ENCODE data around the gene TUBGCP5.
"Not testable (repeated sequence)": the region's sequence is repeated elsewhere in the genome, so short reads cannot be mapped to it uniquely, and the experiment has no call there.

Gene TUBGCP5

DNA sequence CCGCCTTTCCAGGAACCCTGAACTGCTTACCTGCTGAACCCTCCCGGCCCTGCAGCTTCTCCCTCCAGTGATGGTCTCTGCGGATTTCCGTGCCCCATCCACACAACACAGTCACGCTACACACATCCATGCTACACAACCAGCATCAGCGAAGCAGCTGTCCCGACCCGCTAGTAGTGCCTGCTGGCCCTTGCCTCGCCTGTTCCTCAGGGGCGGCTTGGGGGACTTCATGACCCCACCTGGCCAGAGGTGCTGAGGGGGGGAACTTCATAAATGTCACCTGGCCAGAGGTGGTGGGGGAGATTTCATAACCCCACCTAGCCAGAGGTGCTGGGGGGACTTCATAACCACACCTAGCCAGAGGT, 530 bp upstream of the TUBGCP5 start:
- DNase-seq: no peak

DNA sequence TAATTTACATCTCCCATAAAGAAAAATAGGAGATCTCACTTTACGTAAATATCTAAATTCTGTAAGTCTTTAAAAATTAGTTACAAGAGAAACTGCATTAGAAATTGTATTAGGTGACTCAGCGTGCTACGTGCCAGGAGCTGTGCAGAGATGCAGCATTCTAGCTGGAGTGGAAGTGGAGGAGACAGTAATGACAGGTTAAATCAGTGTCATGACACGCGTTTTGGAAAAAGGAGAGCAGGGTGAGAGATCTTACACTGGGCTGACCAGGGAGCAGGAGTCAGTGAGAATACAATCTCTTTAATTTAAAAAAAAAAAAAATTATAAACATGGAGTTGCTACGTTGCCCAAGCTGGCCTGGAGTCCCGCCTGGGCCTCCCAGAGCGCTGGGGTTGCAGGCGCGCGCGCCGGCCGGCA, 635 bp downstream of the TUBGCP5 start:
- no peak for DNase-seq

DNA sequence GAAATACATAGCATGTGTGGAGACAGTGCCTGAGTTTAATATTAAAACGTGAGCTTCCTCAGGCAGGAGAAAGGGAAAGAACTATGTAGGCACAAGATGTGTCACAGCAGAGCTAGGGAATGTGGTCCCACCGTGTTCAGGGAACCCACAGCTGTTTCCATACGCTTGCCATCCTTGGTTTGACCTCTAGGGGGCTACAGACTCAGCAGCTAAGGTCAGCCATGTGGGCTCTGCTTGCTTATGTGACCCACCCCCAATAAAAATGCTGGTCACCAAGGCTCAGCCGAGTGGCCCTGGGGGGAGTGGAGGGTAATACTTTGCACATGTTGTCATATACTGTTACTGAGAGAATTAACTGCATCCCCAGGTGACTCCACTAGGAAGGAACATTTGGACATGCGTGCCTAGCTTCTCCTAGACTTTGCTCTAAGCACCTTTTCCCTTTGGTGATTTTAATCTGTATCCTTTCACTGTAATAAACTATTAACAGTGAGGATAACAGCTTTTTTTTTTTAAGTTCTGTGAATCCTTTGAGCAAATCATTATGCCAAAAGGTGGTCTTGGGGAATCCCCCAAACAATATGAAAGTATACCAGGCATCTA, 3.3 kb downstream of the TUBGCP5 start:
- peak; percentile 39 for DNase-seq

DNA sequence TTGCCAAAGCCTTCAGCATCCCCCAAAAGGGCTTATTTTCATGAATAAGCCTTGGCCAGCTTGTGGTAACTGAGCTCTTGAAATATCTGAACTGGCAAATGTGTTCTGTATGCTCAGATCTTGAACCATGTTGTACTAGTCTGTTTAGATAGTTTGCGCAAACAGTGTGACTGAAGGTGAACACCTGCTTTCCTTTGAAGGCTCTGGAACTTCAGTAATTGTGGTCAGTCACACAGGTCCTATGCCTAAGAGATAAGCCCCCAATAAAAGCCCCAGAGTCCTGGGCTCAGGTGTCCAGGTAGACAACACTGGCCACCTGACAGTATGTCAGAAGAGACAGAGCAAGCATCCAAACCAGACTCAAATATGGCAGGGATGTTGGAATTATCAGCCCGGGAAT, 5.4 kb downstream of the TUBGCP5 start:
- DNase-seq: no peak

DNA sequence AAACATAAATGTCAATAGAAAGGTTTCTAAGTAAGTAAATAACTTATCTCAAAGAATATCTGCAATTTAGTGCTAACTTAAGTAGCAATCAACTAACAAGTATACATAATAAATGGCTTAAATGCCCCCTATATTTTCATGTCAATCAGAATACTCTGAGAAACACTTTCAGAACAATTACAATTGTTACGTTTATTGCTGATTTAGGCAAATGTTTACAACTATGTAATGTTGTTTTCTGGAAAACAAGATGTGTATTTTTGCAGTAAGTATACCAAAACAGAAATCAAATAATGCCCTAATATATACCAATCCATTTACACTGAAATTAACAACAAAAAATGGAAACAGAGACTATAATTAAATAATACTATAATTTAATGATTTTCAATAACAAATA, 13.2 kb downstream of the TUBGCP5 start:
- no peak for DNase-seq

DNA sequence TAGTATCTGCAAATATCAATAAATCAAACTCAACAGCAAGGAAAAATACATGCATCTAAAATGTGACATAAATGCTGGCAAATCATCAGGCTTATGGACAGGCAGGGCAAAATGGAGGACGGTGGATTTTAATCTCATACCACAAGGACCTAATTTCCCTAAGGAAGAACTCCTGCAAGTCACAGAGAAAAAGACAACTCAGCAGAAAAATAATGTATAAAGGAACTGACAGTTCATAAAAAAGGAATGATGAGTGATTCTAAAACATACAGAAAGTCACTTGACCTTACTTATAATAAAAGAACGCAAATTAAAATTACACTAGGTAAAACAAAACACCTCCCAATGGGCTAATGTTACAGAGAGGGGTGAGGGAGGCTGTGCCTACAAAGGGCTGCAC, 17.2 kb downstream of the TUBGCP5 start:
- DNase-seq: no peak

DNA sequence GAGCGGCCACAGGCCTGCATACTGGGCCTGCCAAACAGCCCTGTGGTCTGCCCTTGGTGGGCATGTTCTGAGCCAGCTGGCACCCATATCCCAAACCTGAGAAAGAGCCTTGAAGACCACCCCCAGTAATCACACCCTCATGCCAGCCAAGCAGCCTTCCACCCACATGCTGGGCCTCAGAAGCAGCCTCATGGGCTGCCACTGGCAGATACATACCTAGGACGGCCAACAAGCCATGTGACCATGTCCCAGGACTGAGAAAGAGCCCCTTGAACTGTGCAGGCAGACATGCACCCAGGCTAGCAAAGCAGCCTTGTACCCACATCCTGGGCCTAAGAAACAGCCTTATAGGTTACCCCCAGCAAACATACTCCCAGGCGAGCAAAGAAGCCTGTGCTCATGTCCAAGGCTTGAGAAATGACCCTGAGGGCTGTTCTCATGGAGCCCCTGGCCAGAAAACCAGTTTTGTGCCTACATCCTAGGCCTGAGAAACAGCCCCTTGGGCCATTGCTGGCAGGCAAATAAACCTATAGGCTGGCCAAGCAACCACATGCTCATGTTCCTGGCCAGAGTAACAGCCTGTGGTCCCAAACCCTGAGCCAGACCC, 24.9 kb downstream of the TUBGCP5 start:
- DNase-seq: no peak

DNA sequence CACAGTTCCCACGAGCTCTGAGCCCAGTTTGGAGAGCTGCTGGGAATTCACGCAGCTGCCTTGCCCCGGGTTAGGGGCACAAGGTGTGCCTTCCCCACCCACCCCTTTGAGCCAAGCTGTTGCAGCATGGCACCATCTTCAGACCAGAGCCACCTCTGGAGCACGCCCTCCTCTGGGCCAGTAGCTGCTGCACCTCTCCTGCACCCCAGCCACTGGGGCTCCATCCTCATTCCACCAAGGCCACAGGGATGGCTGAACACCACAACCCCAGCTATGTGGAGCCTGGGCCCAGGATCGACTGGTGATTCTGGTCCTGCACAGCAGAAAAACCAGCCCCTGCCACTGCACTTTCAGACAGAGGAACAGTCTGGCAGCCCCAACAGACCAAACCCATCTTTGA, 25.7 kb downstream of the TUBGCP5 start:
- no peak for DNase-seq

DNA sequence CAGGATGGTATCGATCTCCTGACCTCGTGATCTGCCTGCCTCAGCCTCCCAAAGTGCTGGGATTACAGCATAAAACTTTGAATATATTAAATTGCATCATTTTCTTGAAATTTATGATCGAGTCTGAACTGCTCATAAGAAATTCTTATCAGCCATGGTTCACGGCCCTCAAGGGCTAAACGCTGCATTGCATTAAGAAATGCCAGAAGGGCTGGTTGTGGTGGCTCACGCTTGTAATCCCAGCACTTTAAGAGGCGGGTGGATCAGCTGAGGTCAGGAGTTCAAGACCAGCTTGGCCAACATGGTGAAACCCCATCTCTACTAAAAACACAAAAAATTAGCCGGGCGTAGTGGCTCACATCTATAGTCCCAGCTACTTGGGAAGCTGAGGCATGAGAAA, 26.8 kb downstream of the TUBGCP5 start:
- not testable (repeated sequence) for DNase-seq

DNA sequence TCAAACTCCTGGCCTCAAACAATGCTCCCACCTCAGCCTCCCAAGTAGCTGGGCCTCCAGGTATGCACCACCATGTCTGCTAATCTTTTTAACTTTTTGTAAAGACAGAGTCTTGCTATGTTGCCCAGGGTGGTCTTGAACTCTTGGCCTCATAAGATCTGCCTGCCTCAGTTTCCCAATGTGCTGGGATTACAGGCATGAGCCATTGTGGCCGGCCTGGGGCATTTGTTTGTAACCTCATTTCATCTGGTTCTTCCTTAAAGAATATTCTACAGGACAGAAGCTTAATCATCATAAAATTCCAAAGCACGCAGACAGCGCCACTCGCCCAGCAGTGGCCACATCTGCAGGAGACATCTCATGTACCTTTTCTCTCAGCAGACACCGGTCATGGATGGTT, 35.6 kb downstream of the TUBGCP5 start:
- DNase-seq: no peak

DNA sequence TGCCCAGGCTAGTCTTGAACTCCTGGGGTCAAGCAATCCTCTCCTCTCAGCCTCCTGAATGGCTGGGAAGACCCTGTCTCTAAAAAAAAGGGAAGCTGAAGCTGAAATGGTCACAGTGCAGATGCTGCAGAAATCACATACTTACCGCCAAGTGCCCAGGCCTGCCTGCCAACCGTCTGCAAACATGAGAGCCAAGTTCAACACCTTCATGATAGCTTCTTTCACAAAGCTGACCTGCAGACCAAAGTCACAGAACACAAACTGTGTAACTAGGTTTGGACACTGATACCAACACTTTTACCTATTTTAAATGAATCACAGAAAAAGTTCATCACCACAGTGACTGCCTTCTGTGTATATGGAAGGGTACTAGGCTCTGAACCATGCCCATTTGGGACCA, 36.4 kb downstream of the TUBGCP5 start:
- no peak for DNase-seq

DNA sequence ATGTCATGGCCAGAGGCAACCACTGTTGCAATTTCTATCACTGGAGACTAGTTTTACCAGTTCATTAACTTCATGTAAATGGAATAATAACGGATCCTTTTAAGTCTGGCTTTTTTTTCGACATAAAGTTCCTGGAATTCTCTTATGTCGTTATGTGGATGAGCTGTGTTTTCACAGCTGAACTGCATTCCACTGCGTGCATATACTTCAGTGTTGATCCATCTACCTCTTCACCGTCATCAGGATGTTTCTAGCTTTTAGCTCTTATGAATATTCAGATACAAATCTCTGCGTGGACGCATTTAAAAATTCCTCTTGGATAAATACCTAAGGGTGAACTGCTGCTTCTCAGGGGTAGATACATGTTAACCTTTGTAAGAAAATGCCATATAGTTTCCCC, 43.6 kb downstream of the TUBGCP5 start:
- DNase-seq: no peak

DNA sequence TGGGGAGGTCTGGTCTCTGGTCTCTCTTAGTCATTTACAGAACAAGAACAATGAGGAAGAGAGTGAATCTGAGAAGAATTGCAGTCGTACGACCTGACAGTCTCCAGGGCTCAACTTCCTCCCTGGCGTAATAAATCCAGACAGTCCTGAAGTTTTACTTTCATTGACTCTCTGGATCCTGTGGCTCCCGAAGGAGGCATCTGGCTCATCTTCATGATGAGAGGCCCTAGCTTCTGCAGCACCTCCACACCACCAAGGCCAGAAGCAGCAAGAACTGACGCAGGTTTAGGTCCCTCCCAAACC, 47.4 kb downstream of the TUBGCP5 start:
- no peak for DNase-seq

DNA sequence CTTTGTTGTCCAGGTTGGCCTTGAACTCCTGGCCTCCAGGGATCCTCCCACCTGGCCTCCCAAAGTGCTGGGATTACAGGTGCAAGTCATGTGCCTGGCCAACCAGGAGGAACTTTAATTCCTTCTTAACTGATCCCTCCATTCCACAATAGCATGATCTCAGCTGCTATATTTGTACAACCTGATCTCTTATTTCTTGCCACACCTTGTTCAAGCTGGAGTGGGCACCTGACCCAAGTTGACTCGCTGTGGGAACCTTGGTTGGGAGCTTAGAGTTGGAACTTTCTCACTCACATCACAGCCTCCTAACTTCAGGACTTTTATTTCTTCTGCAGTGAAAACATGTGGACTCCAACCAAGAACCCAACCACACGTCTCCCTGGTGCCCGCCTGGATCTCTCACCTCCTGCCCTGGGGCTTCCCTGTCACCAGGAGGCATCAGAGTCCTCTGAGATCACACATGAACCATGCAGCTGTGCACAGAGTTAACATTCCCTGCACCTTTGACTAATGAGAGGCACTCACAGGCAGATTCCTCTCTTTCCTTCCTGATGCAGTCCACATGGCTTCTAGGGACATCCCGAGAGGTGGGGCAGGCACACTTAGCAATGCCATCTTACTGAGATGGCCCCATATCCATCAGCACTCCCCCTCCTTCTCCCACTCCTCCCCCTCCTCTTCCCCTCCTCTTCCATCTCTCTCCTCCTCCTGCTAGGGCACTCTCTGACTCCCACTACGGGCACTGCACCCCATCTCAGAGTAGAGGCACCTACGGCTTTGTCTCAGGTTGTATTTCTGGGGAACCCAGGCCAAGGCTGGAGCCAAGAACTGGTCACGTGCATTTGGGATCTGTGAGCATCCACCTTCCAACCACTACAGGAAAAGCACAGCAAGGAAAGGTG, 49.5 kb downstream of the TUBGCP5 start:
- DNase-seq: no peak

DNA sequence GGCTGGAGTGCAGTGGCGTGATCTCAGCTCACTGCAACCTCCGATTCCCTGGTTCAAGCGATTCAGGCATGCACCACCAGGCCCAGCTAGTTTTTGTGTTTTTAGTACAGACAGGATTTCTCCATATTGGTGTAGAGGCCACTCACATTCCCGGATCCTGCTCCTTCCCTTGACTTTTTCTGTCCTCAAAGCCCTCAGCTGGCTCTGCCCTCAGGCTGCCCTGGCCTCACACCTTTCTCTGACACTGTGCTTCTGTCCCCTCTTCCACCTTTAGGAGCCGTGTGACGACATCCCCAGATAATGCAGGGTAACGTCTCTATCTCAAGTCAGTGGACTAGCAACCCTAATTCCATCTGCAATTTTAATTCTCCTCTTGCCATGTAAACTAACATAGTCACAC, 50.6 kb downstream of the TUBGCP5 start:
- no peak for DNase-seq

DNA sequence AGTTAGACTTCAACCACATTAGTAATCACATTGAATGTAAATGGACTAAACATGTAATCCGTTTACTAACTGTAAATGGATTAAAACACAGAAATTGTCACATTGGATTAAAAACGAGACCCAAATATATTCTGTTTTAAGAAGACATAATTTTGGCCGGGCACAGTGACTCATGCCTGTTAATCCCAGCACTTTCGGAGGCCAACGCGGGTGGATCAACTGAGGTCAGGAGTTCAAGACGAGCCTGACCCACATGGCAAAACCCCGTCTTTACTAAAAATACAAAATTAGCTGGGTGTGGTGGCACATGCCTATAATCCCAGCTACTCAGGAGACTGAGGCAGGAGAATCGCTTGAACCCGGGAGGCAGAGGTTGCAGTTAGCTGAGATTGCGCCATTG, 57.4 kb downstream of the TUBGCP5 start:
- not testable (repeated sequence) for DNase-seq

DNA sequence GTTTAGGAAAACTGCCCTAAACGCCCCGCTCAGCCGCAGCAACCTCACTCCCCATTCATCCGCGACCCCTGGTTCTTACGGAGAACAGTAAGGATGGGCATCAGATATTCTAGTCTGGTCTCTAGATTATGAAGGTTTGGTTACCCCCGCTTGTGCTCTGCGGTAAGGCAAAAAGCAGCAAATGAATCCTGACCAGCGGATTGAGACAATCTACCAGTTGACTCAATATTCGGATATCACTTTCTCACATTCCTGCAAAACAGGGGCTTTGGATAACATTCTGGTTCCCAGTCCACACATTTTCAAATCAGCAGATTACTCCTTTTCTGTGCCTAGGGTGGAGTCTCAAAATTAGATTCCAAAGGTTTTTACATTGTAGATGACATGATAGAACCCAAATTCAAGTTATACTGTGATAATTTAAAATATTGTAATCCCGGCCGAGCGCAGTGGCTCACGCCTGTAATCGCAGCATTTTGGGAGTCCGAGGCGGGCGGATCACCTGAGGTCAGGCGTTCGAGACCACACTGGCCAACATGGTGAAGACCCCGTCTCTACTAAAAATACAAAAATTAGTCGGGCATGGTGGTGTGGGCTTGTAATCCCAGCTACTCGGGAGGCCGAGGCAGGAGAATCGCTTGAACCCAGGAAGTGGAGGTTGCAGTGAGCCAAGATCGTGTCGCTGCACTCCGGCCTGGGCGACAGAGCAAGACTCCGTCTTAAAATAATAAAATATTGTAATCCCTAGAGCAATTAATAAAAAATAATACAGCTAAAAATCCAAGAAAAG, 58.1 kb downstream of the TUBGCP5 start:
- no peak for DNase-seq

DNA sequence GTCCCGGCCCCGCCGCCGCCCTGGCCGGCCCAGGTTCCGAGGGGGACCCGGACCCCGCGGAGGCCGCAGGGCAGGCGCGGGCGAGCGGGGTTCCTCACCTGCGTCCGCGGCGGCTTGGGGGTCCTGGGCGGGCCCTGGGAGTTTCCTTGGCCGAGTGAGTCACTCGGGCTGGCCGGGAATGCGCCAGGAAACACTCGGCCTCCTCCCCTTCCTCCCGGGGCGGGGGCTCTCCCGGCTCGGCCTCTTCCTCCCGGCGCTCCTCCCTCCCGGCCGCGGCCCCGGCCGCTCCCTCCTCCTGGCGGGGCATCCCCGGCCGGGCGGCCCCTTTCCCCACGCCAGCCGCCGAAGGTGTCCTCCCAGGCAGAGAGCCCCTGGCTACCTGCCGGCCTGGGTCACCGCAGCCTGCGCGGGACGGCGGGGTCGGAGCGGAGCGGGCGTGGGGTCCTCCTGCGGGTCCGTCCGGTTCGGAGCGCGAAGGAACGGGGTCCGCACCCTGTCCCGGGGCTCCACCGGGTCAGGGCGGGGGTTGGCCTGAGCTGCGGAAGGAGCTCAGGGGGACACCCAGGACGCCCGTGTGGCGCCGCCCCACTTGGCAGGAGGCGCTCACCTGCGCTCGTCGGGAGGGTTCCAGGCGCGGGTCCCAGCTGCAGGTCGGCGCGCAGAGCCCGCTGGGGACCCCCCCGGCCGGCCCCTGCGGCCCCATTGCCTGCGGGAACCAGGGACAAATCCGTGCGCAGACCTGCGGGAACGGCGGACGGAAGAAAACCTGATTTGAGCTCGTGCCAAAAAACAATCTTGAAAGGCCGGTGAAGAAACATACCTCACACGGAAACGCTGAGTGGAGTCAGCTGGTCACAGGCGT, 58.9 kb downstream of the TUBGCP5 start, which contains the start of gene CYFIP1:
Gene CYFIP1 (minus strand): TSS at position 180 of the 862 bp plus-strand sequence. CDS start 33,083 bp downstream, outside the sequence.
- DNase-seq: peak; percentile 92

DNA sequence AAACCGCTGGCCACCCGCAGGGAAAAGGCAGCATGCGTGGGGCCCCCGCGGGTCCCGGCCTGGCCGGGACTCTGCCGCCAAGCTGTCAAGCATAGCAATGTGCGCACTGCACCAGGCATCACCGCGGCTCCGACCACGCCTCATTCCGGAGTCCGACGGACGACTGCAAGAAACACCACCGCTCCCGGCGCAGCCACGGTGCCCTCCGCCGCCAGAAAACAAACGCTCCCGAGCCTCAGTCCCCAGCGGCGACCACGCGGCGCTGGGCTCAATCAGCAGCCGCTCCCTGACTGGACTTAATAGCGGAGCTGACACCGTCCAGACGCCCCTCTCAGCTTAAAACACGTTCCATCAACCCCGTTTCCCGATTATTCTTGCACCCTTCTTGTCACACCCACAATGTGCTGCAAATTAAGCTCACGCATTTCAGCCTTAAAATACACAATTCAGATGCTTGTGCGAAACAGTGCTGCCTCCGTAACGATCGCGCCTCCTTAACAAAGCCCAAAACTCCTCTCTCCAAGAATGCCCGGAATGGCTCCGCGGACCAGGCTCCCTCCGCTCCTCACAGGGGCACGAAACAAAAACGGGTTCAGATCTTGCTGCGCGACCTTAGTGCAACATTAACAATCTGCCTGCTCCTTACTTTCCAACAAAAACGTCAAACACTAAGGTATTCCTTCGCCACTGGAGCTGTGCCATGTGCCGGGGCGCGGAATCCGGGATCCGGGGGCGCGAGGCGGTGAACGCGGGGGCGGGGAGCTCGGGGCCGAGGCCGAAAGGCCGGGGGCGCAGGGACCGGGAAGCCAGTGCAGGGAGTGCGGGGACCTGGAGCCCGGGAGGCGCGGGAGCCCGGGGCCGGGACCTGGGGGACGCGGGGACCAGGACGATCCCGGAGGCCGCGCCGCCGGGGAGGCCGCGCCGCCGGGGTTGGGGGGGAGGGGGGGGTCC, 59.9 kb downstream of the TUBGCP5 start:
- peak; percentile 69 for DNase-seq

DNA sequence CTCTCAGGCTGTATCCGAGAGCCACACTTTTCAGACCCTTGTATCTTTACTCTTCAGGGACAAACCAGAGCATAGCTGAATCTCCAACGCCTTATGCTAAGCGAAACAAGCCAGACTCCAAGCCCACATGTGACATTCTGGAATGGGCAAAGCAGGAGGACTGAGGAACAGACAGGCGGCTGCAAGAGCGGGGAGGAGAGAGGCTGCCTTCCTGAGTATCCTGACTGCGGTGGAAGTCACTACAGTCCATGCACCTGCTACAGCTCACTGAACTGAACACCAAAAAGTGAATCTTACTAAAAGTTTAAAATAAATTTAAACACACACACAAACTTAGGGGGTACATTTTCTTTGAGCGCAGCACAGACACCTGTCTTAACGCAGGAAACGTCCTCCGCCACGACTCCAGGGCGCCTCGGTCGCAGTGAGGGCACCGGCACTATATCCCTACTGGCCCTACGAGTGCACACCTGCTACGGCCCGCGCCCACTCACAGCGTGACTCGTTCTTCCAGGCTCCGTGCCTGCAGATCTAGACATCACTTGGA, 60.6 kb downstream of the TUBGCP5 start:
- no peak for DNase-seq

DNA sequence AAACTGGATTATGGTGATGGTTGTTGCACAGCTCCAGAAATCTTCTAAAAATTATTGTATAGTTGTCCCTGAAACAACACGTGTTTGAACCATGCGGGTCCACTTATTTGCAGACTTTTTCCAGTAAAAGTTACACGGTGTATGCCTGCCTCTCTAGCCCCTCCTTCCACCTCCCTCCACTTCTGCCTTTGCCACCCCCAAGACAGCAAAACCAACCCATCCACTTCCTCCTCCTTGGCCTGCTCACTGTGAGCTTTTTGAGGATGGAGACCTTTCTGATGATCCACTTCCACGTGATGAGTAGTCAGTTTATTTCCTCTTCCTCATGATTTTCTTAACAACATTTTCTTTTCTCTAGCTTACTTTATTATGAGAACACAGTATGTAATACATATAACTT, 64.6 kb downstream of the TUBGCP5 start:
- no peak for DNase-seq

All from femur (tissue), 1 donor.